ENCODE data around the gene CNPY4.

Gene CNPY4

GRCh38 chr7:100122067-100122466 lies 2.6 kb downstream of the CNPY4 start:
- no peak for TF ChIP-seq CTCF (IDR thresholded peaks at IDR 0.05; ENCODE audit: low read depth, low read length)
- DNase-seq (ENCODE audit: extremely low read depth, low read depth), result no peak

GRCh38 chr7:100122568-100122967 lies 3.1 kb downstream of the CNPY4 start:
- DNase-seq (ENCODE audit: extremely low read depth, low read depth), result no peak
- TF ChIP-seq CTCF (IDR thresholded peaks at IDR 0.05; ENCODE audit: low read depth, low read length), result no peak

- TF ChIP-seq CTCF (IDR thresholded peaks at IDR 0.05; ENCODE audit: low read depth, low read length), result no peak
- DNase-seq (ENCODE audit: extremely low read depth, low read depth), result no peak
Measured at GRCh38 chr7:100124301-100125230, 5.1 kb downstream of the CNPY4 start.

DNA sequence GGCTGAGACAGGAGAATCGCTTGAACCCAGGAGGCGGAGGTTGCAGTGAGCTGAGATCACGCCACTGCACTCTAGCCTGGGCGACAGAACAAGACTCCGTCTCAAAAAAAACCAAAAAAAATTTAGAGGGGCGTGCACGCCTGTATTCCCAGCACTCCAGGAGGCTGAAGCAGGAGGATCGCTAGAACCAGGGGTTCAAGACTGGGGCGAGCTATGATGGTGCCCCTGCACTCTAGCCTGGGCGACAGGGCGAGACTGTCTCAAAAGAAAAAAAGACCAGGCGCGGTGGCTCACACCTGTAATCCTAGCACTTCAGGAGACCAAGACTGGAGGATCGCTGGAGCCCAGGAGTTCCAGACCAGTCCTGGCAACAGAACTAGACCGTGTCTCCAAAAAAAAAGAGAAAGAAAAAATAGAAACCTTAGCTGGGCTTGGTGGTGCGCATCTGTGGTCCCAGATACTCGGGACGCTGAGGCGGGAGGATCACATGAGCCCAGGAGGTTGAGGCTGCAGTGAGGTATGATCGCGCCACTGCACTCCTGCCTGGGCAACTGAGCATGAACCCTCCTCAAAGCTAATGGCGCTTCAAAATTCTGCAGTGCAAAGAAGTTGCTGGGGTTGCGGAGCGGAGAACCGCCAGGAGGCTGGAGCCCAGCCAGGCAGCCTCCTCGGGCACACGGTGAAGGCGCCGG lies 7.0 kb downstream of the CNPY4 start:
- TF ChIP-seq CTCF (IDR thresholded peaks at IDR 0.05; ENCODE audit: low read depth, low read length), result no peak
- no peak for DNase-seq (ENCODE audit: extremely low read depth, low read depth)

DNA sequence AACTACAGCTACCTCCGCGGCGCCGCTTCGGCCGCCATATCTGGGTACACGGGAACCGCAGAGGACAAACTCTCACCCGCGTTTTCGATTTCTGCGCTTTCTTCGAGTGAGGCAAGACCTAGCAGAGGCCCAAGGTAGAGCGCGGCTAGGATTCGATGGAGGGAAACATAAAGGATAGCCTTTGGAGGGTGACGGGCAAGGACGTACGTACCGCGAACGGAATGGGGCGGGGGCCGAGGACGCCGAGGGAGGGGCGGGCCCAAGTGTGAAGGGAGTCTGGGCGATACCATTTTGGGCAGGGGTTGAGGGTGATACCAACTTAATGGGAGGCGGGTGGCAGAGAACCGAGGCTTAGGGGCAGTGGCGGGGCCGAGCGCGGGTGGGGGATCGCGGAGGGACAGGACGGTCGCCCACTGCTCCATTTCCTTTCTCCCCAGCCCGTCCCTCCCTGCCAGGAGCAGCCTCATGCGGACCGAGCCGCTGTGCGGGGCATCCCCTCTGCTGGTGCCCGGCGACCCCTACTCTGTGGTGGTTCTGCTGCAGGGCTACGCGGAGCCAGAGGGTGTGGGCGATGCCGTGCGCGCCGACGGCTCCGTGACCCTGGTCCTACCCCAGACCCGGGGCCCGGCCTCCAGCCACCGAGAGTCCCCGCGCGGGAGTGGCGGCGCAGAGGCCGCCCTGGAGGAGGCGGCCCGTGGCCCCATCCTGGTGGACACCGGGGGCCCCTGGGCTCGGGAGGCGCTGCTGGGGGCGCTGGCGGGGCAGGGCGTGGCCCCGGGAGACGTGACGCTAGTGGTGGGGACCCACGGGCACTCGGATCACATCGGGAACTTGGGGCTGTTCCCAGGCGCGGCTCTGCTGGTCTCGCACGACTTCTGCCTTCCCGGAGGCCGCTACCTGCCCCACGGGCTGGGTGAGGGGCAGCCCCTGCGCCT lies 7.8 kb downstream of the CNPY4 start, which contains the start of gene MBLAC1:
Gene MBLAC1 (plus strand): TSS at position 37 of the 935 bp plus-strand sequence. CDS start 429 bp downstream, at position 466.
- DNase-seq (ENCODE audit: extremely low read depth, low read depth), result peak; percentile 86
- no peak for TF ChIP-seq CTCF (IDR thresholded peaks at IDR 0.05; ENCODE audit: low read depth, low read length)

DNA sequence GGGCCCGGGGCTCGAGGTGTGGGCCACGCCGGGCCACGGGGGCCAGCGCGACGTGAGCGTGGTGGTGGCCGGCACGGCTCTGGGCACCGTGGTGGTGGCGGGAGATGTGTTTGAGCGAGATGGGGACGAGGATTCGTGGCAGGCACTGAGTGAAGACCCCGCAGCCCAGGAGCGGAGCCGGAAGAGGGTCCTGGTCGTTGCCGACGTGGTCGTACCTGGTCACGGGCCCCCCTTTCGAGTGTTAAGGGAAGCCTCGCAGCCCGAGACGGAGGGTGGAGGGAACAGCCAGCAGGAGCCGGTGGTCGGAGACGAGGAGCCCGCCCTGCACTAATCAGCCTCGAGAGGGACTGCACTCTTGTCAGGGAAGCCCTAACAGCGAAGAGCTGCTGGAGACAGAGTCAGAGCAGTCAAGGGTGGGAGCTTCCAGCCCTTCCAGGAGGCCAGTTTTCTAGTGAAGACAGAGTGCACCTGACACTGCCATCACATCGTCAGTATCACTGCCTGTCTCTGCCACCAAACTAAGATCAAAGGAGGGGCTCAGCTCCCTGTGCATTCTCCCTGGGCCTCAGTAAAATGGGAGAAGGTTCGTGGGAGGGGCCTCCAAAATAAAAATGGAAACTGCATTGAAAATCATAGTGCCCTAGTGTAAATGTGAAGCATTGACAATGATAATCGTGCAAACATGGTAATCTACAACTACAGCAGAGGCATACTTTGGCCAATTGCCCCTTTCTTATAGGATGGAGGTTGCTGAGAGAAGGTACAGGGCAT lies 8.6 kb downstream of the CNPY4 start:
- no peak for DNase-seq (ENCODE audit: extremely low read depth, low read depth)
- no peak; the same call in 1 of the 2 replicates for TF ChIP-seq CTCF (IDR thresholded peaks at IDR 0.05; ENCODE audit: low read depth, low read length)

Data from AG09319 (cell line).